D721Med (cell line): ENCODE results near the gene CLK2.
"Not testable (repeated sequence)": the region's sequence is repeated elsewhere in the genome, so short reads cannot be mapped to it uniquely, and the experiment has no call there.

Source experiments
- DNase-seq: peaks from one replicate; pipeline ENCODE4 v3.0.0; 2011; ENCODE audit warnings: low spot score; ENCODE audit not compliant: insufficient read length
- FAIRE-seq: peaks from 2 replicates; lab custom pipeline; 2011; peaks lifted over from hg19 to GRCh38; lab: Jason Lieb, UNC
- CTCF ChIP-seq: IDR thresholded peaks from 2 replicates; pipeline ENCODE4 v1.5.1; 2012; ENCODE audit warnings: mild to moderate bottlenecking, control low read depth; ENCODE audit not compliant: insufficient read depth; ENCODE audit errors: missing control alignments

CLK2 gene

GRCh38 chr1:155245163-155245524 is 28.2 kb downstream of the CLK2 start:
- FAIRE-seq = no peak
- TF ChIP-seq CTCF = no peak

GRCh38 chr1:155244368-155245162 is 28.7 kb downstream of the CLK2 start:
- TF ChIP-seq CTCF = peak; percentile 26
- DNase-seq = peak; percentile 96
- FAIRE-seq = no peak

More at GRCh38 chr1:155245163-155245524, 28.2 kb downstream of the CLK2 start:
- no peak for DNase-seq

GRCh38 chr1:155242805-155243358 is 30.4 kb downstream of the CLK2 start:
- FAIRE-seq = no peak
- DNase-seq = no peak
- TF ChIP-seq CTCF = no peak

- no peak for TF ChIP-seq CTCF
- no peak for FAIRE-seq
Observed at GRCh38 chr1:155241841-155242264, 31.5 kb downstream of the CLK2 start.

GRCh38 chr1:155241069-155241679 is 32.1 kb downstream of the CLK2 start:
- peak; percentile 92 for DNase-seq
- FAIRE-seq = peak; percentile 44
- TF ChIP-seq CTCF = no peak

More at GRCh38 chr1:155241841-155242264, 31.5 kb downstream of the CLK2 start:
- DNase-seq = no peak

- DNase-seq (no peak), FAIRE-seq (no peak)
- TF ChIP-seq CTCF = no peak
Observed at GRCh38 chr1:155236451-155236850, 36.9 kb downstream of the CLK2 start.

- not testable (repeated sequence) for FAIRE-seq
Observed at GRCh38 chr1:155235375-155235774, 37.9 kb downstream of the CLK2 start.

GRCh38 chr1:155233502-155233901 is 39.8 kb downstream of the CLK2 start:
- not testable (repeated sequence) for FAIRE-seq, DNase-seq

More at GRCh38 chr1:155235375-155235774, 37.9 kb downstream of the CLK2 start:
- DNase-seq = not testable (repeated sequence)

GRCh38 chr1:155232001-155232978 is 41.0 kb downstream of the CLK2 start:
- DNase-seq, FAIRE-seq: not testable (repeated sequence)

GRCh38 chr1:155231302-155231701 is 42.0 kb downstream of the CLK2 start:
- FAIRE-seq, DNase-seq: not testable (repeated sequence)
